Natural killer cell (primary cell): ENCODE measurements around the gene KCNN1. TPM values are rescaled to one million over a fixed set of nuclear protein-coding genes. Genes with fewer than 3 reads are reported as not detected.
A peak's percentile ranks its signal among the peaks of the same experiment; 100 is the strongest.

Experiments used
- ATAC-seq, 3 donors: fragments of 150-1000 bp in 2 of 3; fragments of 200-7000 bp in 1 of 3; cut with Tn5 transposase; 1 replicate in 1 of 3; 2 replicates in 2 of 3; pipeline ENCODE4 v1.10.0; 2021; ENCODE audit warnings: mild to moderate bottlenecking in 2 of 3, moderate library complexity in 2 of 3
- DNase-seq, 2 donors: peaks; one replicate each; pipeline versions ENCODE4 v3.0.0 to v3.0.0-alpha.2; 2013 to 2021; ENCODE audit warnings: mixed read lengths in 1 of 2
- H3K27ac ChIP-seq: one replicate; pipeline ENCODE4 v1.5.1; 2013; ENCODE audit warnings: mild to moderate bottlenecking, low read length
- H3K27me3 ChIP-seq: one replicate; pipeline ENCODE4 v1.6.1; 2013; ENCODE audit warnings: low read length; ENCODE audit not compliant: control insufficient read depth, insufficient read depth
- H3K36me3 ChIP-seq: one replicate; pipeline ENCODE4 v1.6.1; 2013; ENCODE audit warnings: low read length; ENCODE audit not compliant: control insufficient read depth, insufficient read depth
- H3K4me1 ChIP-seq: one replicate; pipeline ENCODE4 v1.6.1; 2013; ENCODE audit warnings: low read length; ENCODE audit not compliant: control insufficient read depth, insufficient read depth
- H3K4me3 ChIP-seq: one replicate; pipeline ENCODE4 v1.5.1; 2013; ENCODE audit warnings: low read length
- H3K9me3 ChIP-seq: one replicate; pipeline ENCODE4 v1.6.1; 2013; ENCODE audit warnings: low read length; ENCODE audit not compliant: control insufficient read depth, insufficient read depth
- H3K27ac Mint-ChIP-seq, 2 donors: one replicate each; pipeline ENCODE4 v1.8.0; 2022; ENCODE audit warnings: mild to moderate bottlenecking in 2 of 2, mixed read lengths in 2 of 2, moderate library complexity in 1 of 2
- H3K27me3 Mint-ChIP-seq, 2 donors: one replicate each; pipeline ENCODE4 v1.8.0; 2022; ENCODE audit warnings: low read depth in 2 of 2, mixed read lengths in 2 of 2
- H3K36me3 Mint-ChIP-seq: one replicate; pipeline ENCODE4 v1.8.0; 2022; ENCODE audit warnings: mixed read lengths
- H3K4me1 Mint-ChIP-seq, 2 donors: one replicate each; pipeline ENCODE4 v1.8.0; 2022; ENCODE audit warnings: mixed read lengths in 2 of 2
- H3K4me3 Mint-ChIP-seq: one replicate; pipeline ENCODE4 v1.8.0; 2022; ENCODE audit warnings: mild to moderate bottlenecking, moderate library complexity, mixed read lengths
- H3K9me3 Mint-ChIP-seq, 2 donors: one replicate each; pipeline ENCODE4 v1.8.0; 2022; ENCODE audit warnings: mixed read lengths in 2 of 2
- WGBS: methylation state at CpG from one replicate; pipeline ENCODE4 v1.1.7; 2013; ENCODE audit warnings: missing lambda C conversion rate; ENCODE audit not compliant: insufficient coverage; 5-methylcytosine and 5-hydroxymethylcytosine counted together
- intact Hi-C: fragments of 100-400 bp; cut with micrococcal nuclease; formaldehyde crosslinking; loops from one replicate; pipeline ENCODE4 v1.14.2; 2022
- total RNA-seq, 4 donors: library from RNA; stranded (reverse); fragments of 120-200 nt in 1 of 4; gene quantifications; one replicate each; pipeline versions ENCODE4 v1.2.3 to v1.2.4, GENCODE V29; 2013 to 2022
- TF ChIP-seq, protein P1 (sequence below): fragments of 200-600 bp; IDR thresholded peaks from one replicate; pipeline ENCODE4 v1.8.0; 2022; ENCODE audit warnings: antibody characterized with exemption

KCNN1 gene
- total RNA-seq, 3 donors from 2014 or later (not counting 1 experiment from before 2014, with no cell fraction given): not detected

DNA sequence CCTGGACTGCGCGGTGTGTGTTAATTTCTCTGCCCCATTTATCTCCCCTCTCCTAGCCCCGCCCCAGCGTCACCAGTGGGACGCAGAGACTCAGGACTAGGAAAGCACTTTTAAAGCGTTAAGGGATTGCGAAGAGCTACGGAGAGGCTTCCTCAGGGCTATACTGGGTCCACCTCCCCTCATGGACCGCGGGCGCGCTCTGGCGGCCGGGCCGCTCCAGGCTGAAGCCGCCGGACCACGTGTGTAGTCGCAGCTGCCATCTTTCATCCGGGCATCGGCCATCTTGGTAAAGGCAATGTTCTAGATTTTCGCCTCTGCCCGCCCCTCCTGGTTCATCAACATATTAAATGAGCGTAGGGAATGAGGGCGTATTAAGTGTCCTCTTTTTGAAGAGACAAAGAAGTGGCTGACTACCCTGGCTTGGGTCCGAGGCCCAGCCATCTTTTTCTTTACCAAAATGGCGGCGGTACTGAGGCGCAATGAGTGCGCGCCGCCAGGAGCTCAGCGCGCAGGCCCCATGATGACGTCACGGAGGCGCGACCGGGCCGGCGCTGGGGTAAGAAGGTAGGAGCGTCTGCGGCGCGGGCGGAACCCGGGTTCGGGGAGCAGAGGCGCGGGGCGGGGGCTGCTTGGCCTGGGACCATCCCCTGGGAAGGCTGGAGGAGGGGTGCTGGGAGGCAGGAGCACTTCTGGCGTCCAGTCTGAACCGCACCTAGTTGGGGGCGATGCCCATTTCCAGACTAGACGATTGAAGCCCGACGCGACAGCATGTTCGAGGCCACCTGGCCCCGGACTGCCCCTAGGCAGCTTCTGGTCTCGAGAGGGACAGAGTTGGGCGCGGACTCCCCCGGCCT is 34.2 kb upstream of the KCNN1 start, which contains the start of gene CCDC124:
Gene CCDC124, plus strand, starts transcription at position 531 of the 854 bp plus-strand sequence. CDS start 3,406 bp downstream, outside the sequence.
- H3K36me3 Mint-ChIP-seq: no peaks in the 10 kb centered on the region
- peak within 1 kb of the TSS; percentile 94 to 97 for H3K27ac Mint-ChIP-seq
- peak; percentile 93 to 96 (median 96) for ATAC-seq

DNA sequence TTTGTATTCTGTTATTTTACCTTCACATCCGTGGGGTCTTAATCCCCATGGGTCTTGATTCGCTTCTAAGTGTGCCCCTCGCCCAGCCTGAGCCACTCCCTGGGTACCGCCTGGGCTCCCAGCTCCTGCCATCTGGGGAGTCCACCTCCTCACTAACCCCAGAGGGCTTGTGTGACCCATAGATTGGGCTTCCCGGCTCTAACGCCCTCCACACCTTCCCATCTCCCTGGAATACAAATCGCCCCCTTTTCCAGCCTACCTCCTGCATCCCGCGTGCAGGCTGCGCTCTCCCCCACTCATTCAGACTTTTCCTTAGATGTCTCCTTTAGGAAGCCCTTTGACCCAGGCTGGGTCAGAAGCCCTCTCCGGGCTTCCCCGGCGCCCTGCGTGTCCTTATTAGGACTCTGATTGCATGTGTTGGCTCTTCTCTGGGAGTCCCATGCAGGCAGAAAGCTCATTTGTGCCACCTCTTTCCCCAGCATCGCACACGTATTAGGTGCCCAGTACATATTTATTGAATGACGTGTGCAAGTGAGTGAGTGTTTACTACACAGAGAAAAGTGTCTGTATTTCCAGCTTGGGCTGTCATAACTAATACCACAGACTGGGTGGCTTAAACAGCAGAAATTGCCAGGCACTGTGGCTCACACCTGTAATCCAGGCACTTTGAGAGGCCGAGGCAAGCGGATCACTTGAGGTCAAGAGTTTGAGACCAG is 33.3 kb upstream of the KCNN1 start:
- ATAC-seq (no peak), DNase-seq (no peak)
- intact Hi-C loops: loop anchor here (2.0 kb wide), 1 partner anchor 67 kb away; no protein-coding TSS in a partner anchor
- 39% methylated on average over 19 of the region's 19 CpGs for WGBS
- Histone ChIP-seq H3K9me3 (no peaks in the 10 kb centered on the region), H3K4me3 (peak overlapping the region; percentile 70), H3K36me3 (peaks cover 3% of the 10 kb centered on the region), H3K4me1 (peaks cover 23% of the 10 kb centered on the region), H3K27me3 (no peaks in the 10 kb centered on the region), H3K27ac (no peak overlapping the region)
- peak overlapping the region; percentile 96 for H3K4me3 Mint-ChIP-seq
- H3K36me3 Mint-ChIP-seq: no peaks in the 10 kb centered on the region
- no peaks in the 10 kb centered on the region for H3K27me3 Mint-ChIP-seq
- TF ChIP-seq, protein P1, sequence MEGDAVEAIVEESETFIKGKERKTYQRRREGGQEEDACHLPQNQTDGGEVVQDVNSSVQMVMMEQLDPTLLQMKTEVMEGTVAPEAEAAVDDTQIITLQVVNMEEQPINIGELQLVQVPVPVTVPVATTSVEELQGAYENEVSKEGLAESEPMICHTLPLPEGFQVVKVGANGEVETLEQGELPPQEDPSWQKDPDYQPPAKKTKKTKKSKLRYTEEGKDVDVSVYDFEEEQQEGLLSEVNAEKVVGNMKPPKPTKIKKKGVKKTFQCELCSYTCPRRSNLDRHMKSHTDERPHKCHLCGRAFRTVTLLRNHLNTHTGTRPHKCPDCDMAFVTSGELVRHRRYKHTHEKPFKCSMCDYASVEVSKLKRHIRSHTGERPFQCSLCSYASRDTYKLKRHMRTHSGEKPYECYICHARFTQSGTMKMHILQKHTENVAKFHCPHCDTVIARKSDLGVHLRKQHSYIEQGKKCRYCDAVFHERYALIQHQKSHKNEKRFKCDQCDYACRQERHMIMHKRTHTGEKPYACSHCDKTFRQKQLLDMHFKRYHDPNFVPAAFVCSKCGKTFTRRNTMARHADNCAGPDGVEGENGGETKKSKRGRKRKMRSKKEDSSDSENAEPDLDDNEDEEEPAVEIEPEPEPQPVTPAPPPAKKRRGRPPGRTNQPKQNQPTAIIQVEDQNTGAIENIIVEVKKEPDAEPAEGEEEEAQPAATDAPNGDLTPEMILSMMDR: no peak
- peak overlapping the region; percentile 94 to 97 for H3K27ac Mint-ChIP-seq
- H3K4me1 Mint-ChIP-seq: peaks cover 16 to 17% of the 10 kb centered on the region in 2 donors
- no peaks in the 10 kb centered on the region for H3K9me3 Mint-ChIP-seq

More for the DNA sequence above, 34.2 kb upstream of the KCNN1 start, which contains the start of gene CCDC124:
- Histone ChIP-seq H3K27ac (peak within 1 kb of the TSS; percentile 96), H3K27me3 (no peaks in the 10 kb centered on the region), H3K4me1 (peaks cover 23% of the 10 kb centered on the region), H3K36me3 (peaks cover 3% of the 10 kb centered on the region), H3K4me3 (peak within 1 kb of the TSS; percentile 70), H3K9me3 (no peaks in the 10 kb centered on the region)
- peak; percentile 91 to 96 for DNase-seq
- H3K9me3 Mint-ChIP-seq: no peaks in the 10 kb centered on the region
- WGBS: under 1% methylated on average over 64 of the region's 64 CpGs
- H3K27me3 Mint-ChIP-seq: no peaks in the 10 kb centered on the region
- intact Hi-C loops: loop anchor here (1.0 to 2.0 kb wide), 2 partner anchors 68 to 73 kb away; partner anchors contain the start of gene RPL18A
- TF ChIP-seq, protein P1: peak; percentile 79
- H3K4me3 Mint-ChIP-seq: peak within 1 kb of the TSS; percentile 96
- H3K4me1 Mint-ChIP-seq: peaks cover 16 to 17% of the 10 kb centered on the region in 2 donors

DNA sequence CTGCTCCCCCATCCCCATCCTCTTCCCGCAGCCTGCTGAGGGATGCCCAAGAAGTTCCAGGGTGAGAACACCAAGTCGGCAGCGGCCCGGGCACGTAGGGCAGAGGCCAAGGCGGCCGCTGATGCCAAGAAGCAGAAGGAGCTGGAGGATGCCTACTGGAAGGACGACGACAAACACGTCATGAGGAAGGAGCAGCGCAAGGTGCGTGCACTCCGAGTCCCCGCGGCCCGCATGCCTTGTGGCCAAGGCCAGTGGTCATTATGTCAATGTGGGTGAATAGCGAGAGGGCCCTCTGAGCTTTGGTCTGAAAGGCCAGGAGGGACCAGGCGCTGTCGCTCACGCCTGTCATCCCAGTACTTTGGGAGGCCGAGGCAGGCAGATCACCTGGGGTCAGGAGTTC is 30.5 kb upstream of the KCNN1 start:
- Histone ChIP-seq H3K9me3 (no peaks in the 10 kb centered on the region), H3K27me3 (no peaks in the 10 kb centered on the region), H3K36me3 (peaks cover 12% of the 10 kb centered on the region), H3K4me1 (peaks cover 23% of the 10 kb centered on the region), H3K27ac (no peak overlapping the region), H3K4me3 (no peak overlapping the region)
- H3K9me3 Mint-ChIP-seq: no peaks in the 10 kb centered on the region
- WGBS: 97% methylated on average over 21 of the region's 21 CpGs
- no peak overlapping the region for H3K4me3 Mint-ChIP-seq
- TF ChIP-seq, protein P1: no peak
- no peaks in the 10 kb centered on the region for H3K36me3 Mint-ChIP-seq
- H3K27ac Mint-ChIP-seq: no peak overlapping the region
- no peak for DNase-seq
- no peaks in the 10 kb centered on the region for H3K27me3 Mint-ChIP-seq
- H3K4me1 Mint-ChIP-seq: peaks cover 16 to 17% of the 10 kb centered on the region in 2 donors
- intact Hi-C loops: loop anchor here (1.0 to 5.0 kb wide), 2 partner anchors 216 to 316 kb away; no protein-coding TSS in a partner anchor
- ATAC-seq: no peak
